IPS DF 19.7 (cell line): ENCODE data around the gene ABHD15.

ENCODE experiments used
- DNase-seq: peaks from one replicate; pipeline ENCODE4 v3.0.0-alpha.2; 2013; ENCODE audit warnings: low read depth, low spot score

ABHD15 gene

GRCh38 chr17:29594519-29595090, 27.8 kb upstream of the ABHD15 start:
- DNase-seq = no peak

- DNase-seq = no peak
Measured at GRCh38 chr17:29593591-29594518, 27.0 kb upstream of the ABHD15 start.

- no peak for DNase-seq
Measured at GRCh38 chr17:29592850-29593551, 26.2 kb upstream of the ABHD15 start, which contains the start of gene ANKRD13B. TSS of gene ANKRD13B (plus strand) at chr17:29593132. CDS start at chr17:29593622, 490 bp downstream.

- no peak for DNase-seq
Measured at GRCh38 chr17:29591737-29592608, 25.1 kb upstream of the ABHD15 start.

GRCh38 chr17:29591146-29591736, 24.4 kb upstream of the ABHD15 start:
- no peak for DNase-seq

- no peak for DNase-seq
Measured at GRCh38 chr17:29590411-29591145, 23.7 kb upstream of the ABHD15 start.

GRCh38 chr17:29589524-29590410, 22.9 kb upstream of the ABHD15 start, which contains the start of gene GIT1:
TSS of gene GIT1 (minus strand) at chr17:29589648. CDS start at chr17:29589378, 270 bp downstream.
- no peak for DNase-seq

GRCh38 chr17:29588562-29589411, 21.9 kb upstream of the ABHD15 start:
- no peak for DNase-seq

- no peak for DNase-seq
Measured at GRCh38 chr17:29588017-29588561, 21.3 kb upstream of the ABHD15 start.

GRCh38 chr17:29587591-29587990, 20.8 kb upstream of the ABHD15 start:
- DNase-seq = no peak

- DNase-seq = no peak
Measured at GRCh38 chr17:29586676-29587469, 20.0 kb upstream of the ABHD15 start.

- no peak for DNase-seq
Measured at GRCh38 chr17:29585080-29585751, 18.4 kb upstream of the ABHD15 start.

GRCh38 chr17:29584452-29585079, 17.7 kb upstream of the ABHD15 start:
- DNase-seq = no peak

GRCh38 chr17:29583324-29584248, 16.7 kb upstream of the ABHD15 start:
- no peak for DNase-seq

- DNase-seq = no peak
Measured at GRCh38 chr17:29582772-29583171, 15.9 kb upstream of the ABHD15 start.
